CD4-positive, alpha-beta T cell (primary cell): Measurements from ENCODE around the gene MAPKBP1. TPM values are rescaled to one million over a fixed set of nuclear protein-coding genes. Genes with fewer than 3 reads are reported as not detected.
A peak's percentile ranks its signal among the peaks of the same experiment; 100 is the strongest.
"Not testable (repeated sequence)": the region's sequence is repeated elsewhere in the genome, so short reads cannot be mapped to it uniquely, and the experiment has no call there.

Experiments
- ATAC-seq: fragments of 200-7000 bp; cut with Tn5 transposase; one replicate; pipeline ENCODE4 v1.10.0; 2022; ENCODE audit warnings: mild to moderate bottlenecking; ENCODE audit not compliant: poor library complexity
- CTCF ChIA-PET: fragments of 350-600 bp; sonication (Branson Sonifier 250); formaldehyde crosslinking; loops from one replicate; lab custom pipeline; 2021; ENCODE audit warnings: antibody characterized with exemption, inconsistent platforms; lab: Charles Lee
- POLR2A ChIA-PET: fragments of 350-600 bp; sonication (Branson Sonifier 250); formaldehyde crosslinking; loops from one replicate; lab custom pipeline; 2021; ENCODE audit warnings: antibody characterized with exemption, inconsistent platforms; lab: Charles Lee
- DNase-seq, 14 experiments: peaks; one replicate each; pipeline ENCODE4 v3.0.0-alpha.2; 2013 to 2020; ENCODE audit warnings: mixed read lengths in 2 of 14
- H3K27ac ChIP-seq, 2 donors: one replicate each; pipeline versions ENCODE4 v1.5.1 to v1.7.0; 2013; ENCODE audit warnings: low read length in 2 of 2, low read depth in 1 of 2, mild to moderate bottlenecking in 1 of 2
- H3K27me3 ChIP-seq, 2 experiments: 1 replicate in 1 of 2; 2 replicates in 1 of 2; pipeline versions ENCODE4 v1.6.1 to v1.7.0; 2013; ENCODE audit warnings: low read length in 2 of 2, control low read depth in 1 of 2, mild to moderate bottlenecking in 1 of 2, moderate library complexity in 1 of 2; ENCODE audit not compliant: insufficient read depth in 2 of 2, control insufficient read depth in 1 of 2
- H3K36me3 ChIP-seq: one replicate; pipeline ENCODE4 v1.6.1; 2013; ENCODE audit warnings: low read length, control low read depth; ENCODE audit not compliant: insufficient read depth
- H3K4me1 ChIP-seq: one replicate; pipeline ENCODE4 v1.6.1; 2013; ENCODE audit warnings: low read length, control low read depth; ENCODE audit not compliant: insufficient read depth
- H3K4me3 ChIP-seq: one replicate; pipeline ENCODE4 v1.5.1; 2013; ENCODE audit warnings: mild to moderate bottlenecking, low read length, moderate library complexity
- H3K9me3 ChIP-seq, 2 experiments: 1 replicate in 1 of 2; 2 replicates in 1 of 2; pipeline versions ENCODE4 v1.6.1 to v1.7.0; 2013; ENCODE audit warnings: low read length in 2 of 2, mild to moderate bottlenecking in 2 of 2, control low read depth in 1 of 2, moderate library complexity in 1 of 2; ENCODE audit not compliant: control insufficient read depth in 1 of 2, insufficient read depth in 1 of 2
- H3K27ac Mint-ChIP-seq: one replicate; pipeline ENCODE4 v1.8.0; 2020; ENCODE audit warnings: mixed read lengths
- H3K27me3 Mint-ChIP-seq: one replicate; pipeline ENCODE4 v1.8.0; 2021; ENCODE audit warnings: mixed read lengths
- H3K36me3 Mint-ChIP-seq: one replicate; pipeline ENCODE4 v1.8.0; 2021; ENCODE audit warnings: low read depth, mixed read lengths
- H3K4me1 Mint-ChIP-seq: one replicate; pipeline ENCODE4 v1.8.0; 2021; ENCODE audit warnings: low read depth, mixed read lengths
- H3K4me3 Mint-ChIP-seq: one replicate; pipeline ENCODE4 v1.8.0; 2020; ENCODE audit warnings: mild to moderate bottlenecking, mixed read lengths
- H3K9me3 Mint-ChIP-seq: one replicate; pipeline ENCODE4 v1.8.0; 2020; ENCODE audit warnings: mixed read lengths
- intact Hi-C, 2 experiments: fragments of 100-400 bp; cut with DNase I in 1 of 2; cut with micrococcal nuclease in 1 of 2; formaldehyde crosslinking; loops; one replicate each; pipeline versions ENCODE4 v1.15.1 to v1.9.0; 2023 to 2025; cut with DNase I, micrococcal nuclease
- polyA plus RNA-seq, 2 donors: library from polyadenylated mRNA; unstranded; fragments of 120-200 nt; gene quantifications; one replicate each; pipeline ENCODE4 v1.2.1, GENCODE V29; 2013
- total RNA-seq, 174 experiments: library from RNA in 2 of 174; stranded (reverse) in 2 of 174; gene quantifications; one replicate each; pipeline ENCODE4 v1.2.3 and lab custom pipeline; 2021 to 2026
- TF ChIP-seq, protein P1 (sequence below): fragments of 200-600 bp; IDR thresholded peaks from one replicate; pipeline ENCODE4 v1.8.0; 2022; ENCODE audit warnings: antibody characterized with exemption, mild to moderate bottlenecking

Gene MAPKBP1, protein sequence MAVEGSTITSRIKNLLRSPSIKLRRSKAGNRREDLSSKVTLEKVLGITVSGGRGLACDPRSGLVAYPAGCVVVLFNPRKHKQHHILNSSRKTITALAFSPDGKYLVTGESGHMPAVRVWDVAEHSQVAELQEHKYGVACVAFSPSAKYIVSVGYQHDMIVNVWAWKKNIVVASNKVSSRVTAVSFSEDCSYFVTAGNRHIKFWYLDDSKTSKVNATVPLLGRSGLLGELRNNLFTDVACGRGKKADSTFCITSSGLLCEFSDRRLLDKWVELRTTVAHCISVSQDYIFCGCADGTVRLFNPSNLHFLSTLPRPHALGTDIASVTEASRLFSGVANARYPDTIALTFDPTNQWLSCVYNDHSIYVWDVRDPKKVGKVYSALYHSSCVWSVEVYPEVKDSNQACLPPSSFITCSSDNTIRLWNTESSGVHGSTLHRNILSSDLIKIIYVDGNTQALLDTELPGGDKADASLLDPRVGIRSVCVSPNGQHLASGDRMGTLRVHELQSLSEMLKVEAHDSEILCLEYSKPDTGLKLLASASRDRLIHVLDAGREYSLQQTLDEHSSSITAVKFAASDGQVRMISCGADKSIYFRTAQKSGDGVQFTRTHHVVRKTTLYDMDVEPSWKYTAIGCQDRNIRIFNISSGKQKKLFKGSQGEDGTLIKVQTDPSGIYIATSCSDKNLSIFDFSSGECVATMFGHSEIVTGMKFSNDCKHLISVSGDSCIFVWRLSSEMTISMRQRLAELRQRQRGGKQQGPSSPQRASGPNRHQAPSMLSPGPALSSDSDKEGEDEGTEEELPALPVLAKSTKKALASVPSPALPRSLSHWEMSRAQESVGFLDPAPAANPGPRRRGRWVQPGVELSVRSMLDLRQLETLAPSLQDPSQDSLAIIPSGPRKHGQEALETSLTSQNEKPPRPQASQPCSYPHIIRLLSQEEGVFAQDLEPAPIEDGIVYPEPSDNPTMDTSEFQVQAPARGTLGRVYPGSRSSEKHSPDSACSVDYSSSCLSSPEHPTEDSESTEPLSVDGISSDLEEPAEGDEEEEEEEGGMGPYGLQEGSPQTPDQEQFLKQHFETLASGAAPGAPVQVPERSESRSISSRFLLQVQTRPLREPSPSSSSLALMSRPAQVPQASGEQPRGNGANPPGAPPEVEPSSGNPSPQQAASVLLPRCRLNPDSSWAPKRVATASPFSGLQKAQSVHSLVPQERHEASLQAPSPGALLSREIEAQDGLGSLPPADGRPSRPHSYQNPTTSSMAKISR (N-terminal part only)
- total RNA-seq = 10 to 100 TPM; 26.0 to 30.0 TPM
- polyA plus RNA-seq (2013, experiment 1 of 2) = 8.9 TPM
- polyA plus RNA-seq (2013, experiment 2 of 2) = 13.3 TPM
- total RNA-seq (lab: John Stamatoyannopoulos, UW) = 33.6 to 89.9 (median 54.7) reads per million in 172 experiments

DNA sequence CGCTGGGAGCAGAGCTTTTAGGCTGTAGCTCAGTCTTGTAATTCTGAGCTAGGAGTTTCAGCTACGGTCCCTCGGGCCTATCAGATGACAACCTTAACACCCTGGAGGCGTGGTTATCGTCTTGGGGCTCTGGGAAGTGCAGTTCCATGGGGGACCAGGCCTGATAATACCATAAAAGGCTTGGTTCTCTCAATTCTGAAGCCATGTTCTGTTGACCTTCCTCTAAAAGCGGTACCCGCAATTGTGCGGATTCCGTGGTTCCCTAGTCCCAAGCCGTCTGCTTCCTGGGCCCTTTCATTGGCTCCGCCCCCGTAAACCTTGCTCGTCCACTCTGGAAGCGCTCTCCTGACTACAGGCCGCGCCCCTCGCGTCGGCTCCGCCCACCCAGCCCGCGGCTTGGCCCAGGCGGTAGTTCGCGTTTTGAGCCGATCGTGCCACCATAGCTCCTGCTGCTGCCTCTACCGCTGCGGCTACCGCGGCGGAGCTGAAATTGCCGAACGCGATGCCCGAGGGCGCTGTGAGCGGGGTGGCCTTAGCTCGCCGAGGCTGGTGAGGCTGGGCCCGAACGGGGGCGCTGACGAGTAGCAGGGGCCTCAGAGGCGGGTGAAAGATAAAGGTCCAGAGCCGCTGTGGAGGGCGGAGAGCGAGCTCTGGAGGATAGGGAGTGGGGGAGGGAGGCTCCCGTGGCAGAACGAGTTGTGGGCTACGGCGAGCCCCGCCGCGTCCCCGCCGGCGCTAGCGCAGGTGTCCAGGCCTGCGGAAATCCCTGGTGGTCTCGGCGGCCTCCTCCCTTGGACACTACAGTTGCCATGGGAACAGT lies at the start of gene MAPKBP1:
Gene MAPKBP1 (plus strand): TSS at position 423 of the 820 bp plus-strand sequence. CDS start 792 bp downstream, outside the sequence.
- Histone ChIP-seq H3K4me1 (peaks cover 46% of the 10 kb centered on the region), H3K36me3 (no peaks in the 10 kb centered on the region), H3K9me3 (no peaks in the 10 kb centered on the region), H3K27me3 (no peaks in the 10 kb centered on the region), H3K4me3 (peak within 1 kb of the TSS; percentile 89), H3K27ac (peak within 1 kb of the TSS; percentile 57 to 72)
- Mint-ChIP-seq H3K36me3 (peaks cover 14% of the 10 kb centered on the region), H3K27ac (peak within 1 kb of the TSS; percentile 83), H3K9me3 (no peaks in the 10 kb centered on the region), H3K4me1 (peaks cover 65% of the 10 kb centered on the region), H3K4me3 (peak within 1 kb of the TSS; percentile 96), H3K27me3 (no peaks in the 10 kb centered on the region)
- TF ChIP-seq, protein P1, sequence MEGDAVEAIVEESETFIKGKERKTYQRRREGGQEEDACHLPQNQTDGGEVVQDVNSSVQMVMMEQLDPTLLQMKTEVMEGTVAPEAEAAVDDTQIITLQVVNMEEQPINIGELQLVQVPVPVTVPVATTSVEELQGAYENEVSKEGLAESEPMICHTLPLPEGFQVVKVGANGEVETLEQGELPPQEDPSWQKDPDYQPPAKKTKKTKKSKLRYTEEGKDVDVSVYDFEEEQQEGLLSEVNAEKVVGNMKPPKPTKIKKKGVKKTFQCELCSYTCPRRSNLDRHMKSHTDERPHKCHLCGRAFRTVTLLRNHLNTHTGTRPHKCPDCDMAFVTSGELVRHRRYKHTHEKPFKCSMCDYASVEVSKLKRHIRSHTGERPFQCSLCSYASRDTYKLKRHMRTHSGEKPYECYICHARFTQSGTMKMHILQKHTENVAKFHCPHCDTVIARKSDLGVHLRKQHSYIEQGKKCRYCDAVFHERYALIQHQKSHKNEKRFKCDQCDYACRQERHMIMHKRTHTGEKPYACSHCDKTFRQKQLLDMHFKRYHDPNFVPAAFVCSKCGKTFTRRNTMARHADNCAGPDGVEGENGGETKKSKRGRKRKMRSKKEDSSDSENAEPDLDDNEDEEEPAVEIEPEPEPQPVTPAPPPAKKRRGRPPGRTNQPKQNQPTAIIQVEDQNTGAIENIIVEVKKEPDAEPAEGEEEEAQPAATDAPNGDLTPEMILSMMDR = peak; percentile 70
- intact Hi-C loops = loop anchor here (1.0 to 5.0 kb wide), 7 partner anchors 54 to 217 kb away; partner anchors contain the start of genes JMJD7 (in 1 of the 2), MGA (in 1 of the 2), SPTBN5 (in 1 of the 2) and TYRO3 (in 1 of the 2)
- POLR2A ChIA-PET = interaction anchor here (0.6 to 3.8 kb wide), 23 partner anchors 9 to 721 kb away, joined by 3 to 39 read pairs (median 4); partner anchors contain the start of genes EHD4, GANC, JMJD7 and MGA
- CTCF ChIA-PET = interaction anchor here (0.6 to 5.8 kb wide), 24 partner anchors 9 to 308 kb away, joined by 3 to 91 read pairs (median 4); partner anchors contain the start of genes JMJD7 and RPAP1
- DNase-seq (peak; percentile 92 to 99 (median 97)), ATAC-seq (peak; percentile 88)

DNA sequence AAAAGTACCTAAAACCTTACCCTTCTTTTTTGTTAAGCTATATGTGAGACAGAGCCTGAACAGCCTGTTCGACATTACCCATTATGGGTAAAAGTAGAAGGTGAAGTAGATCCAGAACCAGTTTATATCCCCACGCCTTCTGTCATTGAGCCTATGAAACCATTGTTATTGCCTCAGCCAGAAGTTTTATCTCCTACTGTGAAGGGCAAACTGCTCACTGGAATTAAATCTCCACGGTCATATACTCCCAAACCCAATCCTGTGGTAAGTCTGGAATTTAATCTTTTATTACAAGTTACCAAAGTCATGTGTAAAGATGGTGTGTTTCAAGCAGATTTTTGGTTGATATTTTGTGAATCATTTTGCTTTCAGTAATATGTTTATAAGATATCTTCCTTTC lies 47.1 kb upstream of the MAPKBP1 start:
- Mint-ChIP-seq H3K27me3 (no peaks in the 10 kb centered on the region), H3K4me1 (peaks cover 10% of the 10 kb centered on the region), H3K27ac (no peak overlapping the region), H3K9me3 (no peaks in the 10 kb centered on the region), H3K36me3 (peaks cover 33% of the 10 kb centered on the region), H3K4me3 (no peak overlapping the region)
- intact Hi-C loops = loop anchor here in 1 of 2 experiments (10.0 kb wide), 1 partner anchor 122 kb away; no protein-coding TSS in a partner anchor
- H3K9me3 ChIP-seq = no peaks in the 10 kb centered on the region
- ChIA-PET CTCF (no interaction called here), POLR2A (no interaction called here)
- H3K4me1 ChIP-seq = no peaks in the 10 kb centered on the region
- no peak overlapping the region for H3K4me3 ChIP-seq
- H3K36me3 ChIP-seq = peaks cover 39% of the 10 kb centered on the region
- no peaks in the 10 kb centered on the region for H3K27me3 ChIP-seq
- TF ChIP-seq, protein P1 = no peak
- no peak for ATAC-seq
- no peak for DNase-seq
- no peak overlapping the region for H3K27ac ChIP-seq

DNA sequence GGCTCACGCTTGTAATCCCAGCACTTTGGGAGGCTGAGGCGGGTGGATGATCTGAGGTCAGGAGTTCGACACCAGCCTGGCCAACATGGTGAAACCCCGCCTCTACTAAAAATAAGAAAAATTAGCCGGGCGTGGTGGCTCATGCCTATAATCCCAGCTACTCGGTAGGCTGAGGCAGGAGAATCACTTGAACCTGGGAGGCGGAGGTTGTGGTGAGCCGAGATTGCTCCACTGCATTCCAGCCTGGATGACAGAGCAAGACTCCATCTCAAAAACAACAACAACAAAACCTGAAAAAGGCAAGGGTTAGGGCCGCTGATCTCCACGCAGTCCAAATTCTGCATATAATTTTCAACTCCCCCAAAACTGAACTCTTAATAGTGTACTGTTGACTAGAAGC lies 46.2 kb upstream of the MAPKBP1 start:
- H3K4me3 Mint-ChIP-seq, H3K4me1 Mint-ChIP-seq, H3K4me1 ChIP-seq, H3K4me3 ChIP-seq, H3K9me3 ChIP-seq, H3K27ac ChIP-seq, POLR2A ChIA-PET, H3K27me3 ChIP-seq, H3K9me3 Mint-ChIP-seq, CTCF ChIA-PET, ATAC-seq, H3K27me3 Mint-ChIP-seq, DNase-seq, H3K27ac Mint-ChIP-seq: not testable (repeated sequence)
- peaks cover 43% of the 10 kb centered on the region for H3K36me3 ChIP-seq
- intact Hi-C loops = loop anchor here in 1 of 2 experiments (10.0 kb wide), 1 partner anchor 123 kb away; no protein-coding TSS in a partner anchor
- peaks cover 42% of the 10 kb centered on the region for H3K36me3 Mint-ChIP-seq
